Endometrial microvascular endothelial cells (primary cell): ENCODE measurements around the gene ZNF816. TPM values are rescaled to one million over a fixed set of nuclear protein-coding genes. Genes with fewer than 3 reads are reported as not detected.
"Not testable (repeated sequence)": the region's sequence is repeated elsewhere in the genome, so short reads cannot be mapped to it uniquely, and the experiment has no call there.

Source experiments
- in situ Hi-C: cut with HindIII; loops from 2 replicates; pipeline ENCODE4 v1.10.0; 2017; ENCODE audit warnings: low sequenced_read_pairs, low pct_unique_long_range_greater_than_20kb; ENCODE audit errors: inconsistent ontology term
- total RNA-seq: library from RNA; depleted of rRNA; stranded (reverse); fragments of >200 nt; gene quantifications from one replicate; pipeline ENCODE4 v1.2.3, GENCODE V29; 2015; ENCODE audit errors: inconsistent ontology term

The ZNF816 gene
- total RNA-seq, 1 donor from 2014 or later = 6.2 TPM

- in situ Hi-C loops = no loop called here
Measured at GRCh38 chr19:52967772-52968171, 5.1 kb upstream of the ZNF816 start.

GRCh38 chr19:52963247-52963618, 552 bp upstream of the ZNF816 start:
- in situ Hi-C loops = no loop called here

- in situ Hi-C loops = no loop called here
Measured at GRCh38 chr19:52961981-52962380, 700 bp downstream of the ZNF816 start.

GRCh38 chr19:52959613-52960295, 2.9 kb downstream of the ZNF816 start:
- in situ Hi-C loops = no loop called here

GRCh38 chr19:52957591-52957990, 5.1 kb downstream of the ZNF816 start:
- in situ Hi-C loops = no loop called here

- in situ Hi-C loops = no loop called here
Measured at GRCh38 chr19:52956917-52957316, 5.8 kb downstream of the ZNF816 start.

- in situ Hi-C loops = no loop called here
Measured at GRCh38 chr19:52949422-52949821, 13.3 kb downstream of the ZNF816 start.

GRCh38 chr19:52948025-52948770, 14.5 kb downstream of the ZNF816 start:
- in situ Hi-C loops = no loop called here

- in situ Hi-C loops = no loop called here
Measured at GRCh38 chr19:52946322-52947310, 16.1 kb downstream of the ZNF816 start.

GRCh38 chr19:52945652-52946321, 16.9 kb downstream of the ZNF816 start:
- in situ Hi-C loops = no loop called here

GRCh38 chr19:52944703-52945493, 17.8 kb downstream of the ZNF816 start:
- in situ Hi-C loops = not testable (repeated sequence)

- in situ Hi-C loops = no loop called here
Measured at GRCh38 chr19:52943884-52944643, 18.6 kb downstream of the ZNF816 start.

GRCh38 chr19:52943134-52943883, 19.4 kb downstream of the ZNF816 start:
- in situ Hi-C loops = no loop called here

GRCh38 chr19:52942386-52943133, 20.1 kb downstream of the ZNF816 start:
- in situ Hi-C loops = no loop called here

- in situ Hi-C loops = no loop called here
Measured at GRCh38 chr19:52941941-52942385, 20.7 kb downstream of the ZNF816 start.

GRCh38 chr19:52941523-52941922, 21.2 kb downstream of the ZNF816 start:
- in situ Hi-C loops = not testable (repeated sequence)
